HCT116 (cell line): Measurements from ENCODE around the gene PLA2G4C. TPM values are rescaled to one million over a fixed set of nuclear protein-coding genes. Genes with fewer than 3 reads are reported as not detected.

Experiments used
- ATAC-seq: fragments of 200-7000 bp; cut with Tn5 transposase; 2 replicates; pipeline ENCODE4 v1.9.1; 2020; ENCODE audit warnings: mild to moderate bottlenecking, moderate library complexity
- BruUV-seq: library from RNA; stranded (reverse); fragments of 400-500 nt; replicated peaks from 2 replicates; lab custom pipeline; 2021; lab: Mats Ljungman, UMichigan
- CTCF ChIA-PET: fragments of 300-600 bp; sonication (Branson Sonifier 250); formaldehyde crosslinking; loops from one replicate; lab custom pipeline; 2021; ENCODE audit warnings: antibody characterized with exemption; lab: Charles Lee
- POLR2A ChIA-PET: fragments of 300-600, 350-600 bp; sonication (Branson Sonifier 250); formaldehyde crosslinking; loops from one replicate; lab custom pipeline; 2021; ENCODE audit warnings: antibody characterized with exemption; lab: Charles Lee
- RAD21 ChIA-PET, 2 experiments: fragments of 300-600 bp; sonication (Branson Sonifier 250); formaldehyde crosslinking; loops; one replicate each; lab custom pipeline; 2023; ENCODE audit warnings: low total read pairs in 2 of 2; ENCODE audit not compliant: uncharacterized antibody in 2 of 2, unreplicated experiment in 2 of 2, low non-redundant PET in 1 of 2; lab: Charles Lee
- DNase-seq: peaks from one replicate; pipeline ENCODE4 v3.0.0-alpha.2; 2010; ENCODE audit warnings: low read depth, low spot score
- H2AFZ ChIP-seq: fragments of 200-600 bp; shearing (Covaris generic), sonication (generic); 2 replicates; pipeline ENCODE4 v1.6.1; 2017; ENCODE audit warnings: low read depth, mixed run types, mixed read lengths, antibody characterized with exemption, low read length; ENCODE audit not compliant: poor library complexity, severe bottlenecking
- H3K27ac ChIP-seq: 2 replicates; pipeline ENCODE4 v1.5.1; 2012; ENCODE audit warnings: low read depth, low read length
- H3K27me3 ChIP-seq: fragments of 200-600 bp; sonication (generic); 2 replicates; pipeline ENCODE4 v1.6.1; 2016; ENCODE audit warnings: mixed run types, low read length, mixed read lengths; ENCODE audit not compliant: insufficient read depth
- H3K36me3 ChIP-seq, 2 experiments: fragments of 200-500 bp in 1 of 2; fragments of 200-600 bp in 1 of 2; sonication (Bioruptor generic) in 1 of 2; sonication (generic) in 1 of 2; 2 replicates each; pipeline versions ENCODE4 v1.5.1 to v1.6.1; 2014 to 2016; ENCODE audit warnings: low read length in 2 of 2, inconsistent platforms in 1 of 2, mixed read lengths in 1 of 2, mixed run types in 1 of 2; ENCODE audit not compliant: insufficient read depth in 2 of 2, control insufficient read depth in 1 of 2
- H3K4me1 ChIP-seq, 2 experiments: fragments of 200-600 bp in 1 of 2; sonication (generic) in 1 of 2; 2 replicates each; pipeline versions ENCODE4 v1.5.1 to v1.6.1; 2012 to 2017; ENCODE audit warnings: low read length in 2 of 2, inconsistent platforms in 1 of 2, mild to moderate bottlenecking in 1 of 2, mixed read lengths in 1 of 2, mixed run types in 1 of 2, moderate library complexity in 1 of 2; ENCODE audit not compliant: insufficient read depth in 2 of 2, control insufficient read depth in 1 of 2
- H3K4me2 ChIP-seq: fragments of 200-600 bp; sonication (generic); 2 replicates; pipeline ENCODE4 v1.6.1; 2017; ENCODE audit warnings: mixed run types, low read length, mixed read lengths
- H3K4me3 ChIP-seq, 2 experiments: fragments of 200-600 bp in 1 of 2; sonication (generic) in 1 of 2; replicated peaks in 1 of 2; 2 replicates each; pipeline ENCODE4 v1.5.1; 2011 to 2016; ENCODE audit warnings: low read length in 2 of 2, control low read depth in 1 of 2, low read depth in 1 of 2, mild to moderate bottlenecking in 1 of 2, mixed read lengths in 1 of 2, mixed run types in 1 of 2
- H3K79me2 ChIP-seq: fragments of 200-600 bp; sonication (generic); 2 replicates; pipeline ENCODE4 v1.6.1; 2017; ENCODE audit warnings: mild to moderate bottlenecking, mixed run types, low read length, moderate library complexity, mixed read lengths; ENCODE audit not compliant: insufficient read depth
- H3K9ac ChIP-seq: fragments of 200-600 bp; sonication (generic); 2 replicates; pipeline ENCODE4 v1.6.1; 2016; ENCODE audit warnings: low read length, mixed read lengths
- H3K9me2 ChIP-seq: fragments of 200-600 bp; sonication (generic), shearing (Covaris generic); 2 replicates; pipeline ENCODE4 v1.6.1; 2017; ENCODE audit warnings: mixed run types, mild to moderate bottlenecking, moderate library complexity; ENCODE audit not compliant: insufficient read depth
- H3K9me3 ChIP-seq, 2 experiments: fragments of 200-500 bp in 1 of 2; fragments of 200-600 bp in 1 of 2; sonication (Bioruptor generic) in 1 of 2; sonication (generic) in 1 of 2; 2 replicates each; pipeline ENCODE4 v1.6.1; 2014 to 2017; ENCODE audit warnings: low read length in 2 of 2, mixed read lengths in 2 of 2, inconsistent platforms in 1 of 2, low read depth in 1 of 2, mild to moderate bottlenecking in 1 of 2, mixed run types in 1 of 2, moderate library complexity in 1 of 2; ENCODE audit not compliant: control insufficient read depth in 1 of 2, insufficient read depth in 1 of 2
- H4K20me1 ChIP-seq: fragments of 200-600 bp; sonication (generic), shearing (Covaris generic); 2 replicates; pipeline ENCODE4 v1.6.1; 2017; ENCODE audit warnings: mixed run types, mild to moderate bottlenecking, moderate library complexity; ENCODE audit not compliant: insufficient read depth
- CEBPB ChIP-seq: IDR thresholded peaks from 2 replicates; pipeline ENCODE4 v1.6.1; 2012; ENCODE audit warnings: low read depth
- EGR1 ChIP-seq: IDR thresholded peaks from 2 replicates; pipeline ENCODE4 v1.6.1; 2012; ENCODE audit warnings: low read depth
- EZH2 ChIP-seq: fragments of 200-600 bp; sonication (generic); IDR thresholded peaks from 2 replicates; pipeline ENCODE4 v1.6.1; 2017; ENCODE audit warnings: antibody characterized with exemption, mixed run types
- EZH2phosphoT487 ChIP-seq: fragments of 200-600 bp; IDR thresholded peaks from 2 replicates; pipeline ENCODE4 v1.6.1; 2018; ENCODE audit warnings: antibody characterized with exemption, borderline replicate concordance
- FOSL1 ChIP-seq: IDR thresholded peaks from 2 replicates; pipeline ENCODE4 v1.6.1; 2012; ENCODE audit warnings: low read depth
- RAD21 ChIP-seq: IDR thresholded peaks from 2 replicates; pipeline ENCODE4 v1.6.1; 2012; ENCODE audit warnings: low read depth, mild to moderate bottlenecking
- SIN3A ChIP-seq: IDR thresholded peaks from 2 replicates; pipeline ENCODE4 v1.6.1; 2012; ENCODE audit warnings: low read depth
- SRF ChIP-seq: IDR thresholded peaks from 2 replicates; pipeline ENCODE4 v1.6.1; 2012; ENCODE audit warnings: low read depth
- TCF7L2 ChIP-seq: IDR thresholded peaks from 2 replicates; pipeline ENCODE4 v1.7.0; 2011; ENCODE audit warnings: borderline replicate concordance, inconsistent platforms; ENCODE audit not compliant: insufficient read depth, insufficient read length; ENCODE audit errors: extremely low read depth
- ZBTB33 ChIP-seq: IDR thresholded peaks from 2 replicates; pipeline ENCODE4 v1.6.1; 2011; ENCODE audit warnings: mild to moderate bottlenecking, low read length, moderate library complexity; ENCODE audit not compliant: insufficient replicate concordance; ENCODE audit errors: extremely low read depth
- ZFX ChIP-seq: fragments of 450-650 bp; IDR thresholded peaks from 2 replicates; pipeline ENCODE4 v1.6.1; 2017
- ZNF274 ChIP-seq: fragments of 200-500 bp; sonication (Bioruptor generic); IDR thresholded peaks from 2 replicates; pipeline ENCODE4 v1.6.1; 2014; ENCODE audit warnings: mild to moderate bottlenecking, low read depth, low read length, inconsistent platforms
- intact Hi-C: fragments of 100-400 bp; cut with micrococcal nuclease; formaldehyde crosslinking; loops from 2 replicates; pipeline ENCODE4 v1.10.0; 2022
- total RNA-seq: library from RNA; stranded (reverse); gene quantifications from one replicate; pipeline ENCODE4 v1.2.1, GENCODE V29; 2021; ENCODE audit not compliant: unreplicated experiment

PLA2G4C gene
- total RNA-seq, 1 experiment from 2014 or later: 1.7 TPM

- no peak for TF ChIP-seq ZNF274
- no peak for TF ChIP-seq RAD21
- no peak for TF ChIP-seq ZFX
- no peak for TF ChIP-seq FOSL1
- TF ChIP-seq, all 23 proteins: peak for 5
These were observed 13.5 kb upstream of the PLA2G4C start (continued) for GRCh38 chr19:48123907-48124651.

GRCh38 chr19:48122421-48122820, 11.8 kb upstream of the PLA2G4C start:
- peaks cover 7 to 44% of the 10 kb centered on the region in 2 experiments for H3K36me3 ChIP-seq
- ChIA-PET RAD21 (no interaction called here), CTCF (no interaction called here), POLR2A (no interaction called here)
- TF ChIP-seq ZBTB33 (no peak), SIN3A (no peak), EGR1 (no peak), CEBPB (no peak), TCF7L2 (no peak), EZH2phosphoT487 (no peak), EZH2 (no peak), ZNF274 (no peak), SRF (no peak)
- H3K9me2 ChIP-seq: no peaks in the 10 kb centered on the region
- no peaks in the 10 kb centered on the region for H4K20me1 ChIP-seq
- no peak overlapping the region for H3K9ac ChIP-seq
- H3K27ac ChIP-seq: no peak overlapping the region
- ATAC-seq (no peak), DNase-seq (no peak)
- H2AFZ ChIP-seq: no peak overlapping the region
- no peaks in the 10 kb centered on the region for H3K79me2 ChIP-seq
- intact Hi-C loops: no loop called here
- BruUV-seq: no TSS peak
- no peak overlapping the region for H3K4me3 ChIP-seq
- no peaks in the 10 kb centered on the region for H3K27me3 ChIP-seq
- H3K9me3 ChIP-seq: no peaks in the 10 kb centered on the region
- H3K4me1 ChIP-seq: peaks cover 0 to 10% of the 10 kb centered on the region in 2 experiments; a peak in 2 of 4 replicates
- H3K4me2 ChIP-seq: no peak overlapping the region
